Choroid plexus epithelial cell (primary cell): ENCODE results near the gene TPCN1.

Source experiments
- DNase-seq: peaks from one replicate; pipeline ENCODE4 v3.0.0-alpha.2; 2010; ENCODE audit warnings: low read depth
- H3K4me3 ChIP-seq: 2 replicates; pipeline ENCODE4 v1.5.1; 2011; ENCODE audit warnings: low read depth, mild to moderate bottlenecking, control low read depth, low read length, moderate library complexity
- CTCF ChIP-seq: conservative IDR thresholded peaks from 2 replicates; pipeline ENCODE4 v1.5.1; 2011; ENCODE audit warnings: low read depth, mild to moderate bottlenecking, control low read depth, inconsistent platforms, low read length, moderate library complexity

The TPCN1 gene

GRCh38 chr12:113251404-113252070 lies 30.3 kb downstream of the TPCN1 start:
- no peak for TF ChIP-seq CTCF
- DNase-seq, result no peak
- no peak overlapping the region for H3K4me3 ChIP-seq

DNA sequence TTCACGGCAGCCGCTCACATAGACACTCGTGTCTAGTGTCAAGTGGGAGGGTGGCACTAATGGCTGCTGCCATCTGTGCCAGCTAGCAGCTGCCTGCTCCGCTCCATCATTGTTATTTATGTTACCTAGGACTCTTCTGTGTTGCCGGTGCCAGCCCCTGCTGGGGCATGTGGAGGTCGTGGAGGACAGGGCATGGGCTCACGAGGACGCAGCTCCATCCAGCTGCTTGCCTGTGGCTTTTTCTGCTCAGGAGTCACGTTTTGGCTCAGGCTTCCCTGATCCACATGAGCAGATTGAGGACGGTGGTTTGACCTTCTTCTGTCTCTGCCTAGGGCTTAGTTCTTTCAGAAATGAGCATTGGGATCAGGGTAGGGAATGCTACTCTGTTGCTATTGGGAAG lies 31.2 kb downstream of the TPCN1 start:
- no peak for TF ChIP-seq CTCF
- no peak for DNase-seq

GRCh38 chr12:113253532-113254285 lies 32.4 kb downstream of the TPCN1 start:
- H3K4me3 ChIP-seq, result no peak overlapping the region
- TF ChIP-seq CTCF, result no peak
- DNase-seq, result no peak

More for the DNA sequence above, 31.2 kb downstream of the TPCN1 start:
- no peak overlapping the region for H3K4me3 ChIP-seq

GRCh38 chr12:113254298-113254697 lies 33.0 kb downstream of the TPCN1 start:
- no peak overlapping the region for H3K4me3 ChIP-seq
- no peak for DNase-seq
- TF ChIP-seq CTCF, result no peak

DNA sequence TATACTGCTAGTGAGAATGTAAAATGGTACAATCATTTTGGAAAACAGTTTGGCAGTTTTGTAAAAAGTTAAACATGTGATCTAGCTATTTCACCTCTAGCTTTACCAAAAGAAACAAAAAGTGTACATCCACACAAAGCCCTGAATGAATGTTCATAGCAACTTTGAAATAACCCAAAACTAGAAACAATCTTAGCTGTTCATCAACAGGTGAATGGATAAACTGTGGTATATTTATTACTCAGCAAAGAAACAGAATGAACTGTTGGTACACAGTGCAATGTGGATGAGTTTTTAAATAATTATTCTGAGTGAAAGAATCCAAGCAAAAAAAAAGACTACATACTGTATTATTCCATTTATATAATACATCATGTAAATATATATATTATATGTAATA lies 36.3 kb downstream of the TPCN1 start:
- no peak overlapping the region for H3K4me3 ChIP-seq
- TF ChIP-seq CTCF, result no peak
- no peak for DNase-seq

GRCh38 chr12:113260127-113260526 lies 38.9 kb downstream of the TPCN1 start:
- H3K4me3 ChIP-seq, result no peak overlapping the region
- no peak for DNase-seq
- TF ChIP-seq CTCF, result no peak
